ENCODE results near the gene ORC1. TPM values are rescaled to one million over a fixed set of nuclear protein-coding genes. Genes with fewer than 3 reads are reported as not detected.

ORC1 gene
- total RNA-seq, 1 experiment from 2014 or later: 45.2 TPM

DNA sequence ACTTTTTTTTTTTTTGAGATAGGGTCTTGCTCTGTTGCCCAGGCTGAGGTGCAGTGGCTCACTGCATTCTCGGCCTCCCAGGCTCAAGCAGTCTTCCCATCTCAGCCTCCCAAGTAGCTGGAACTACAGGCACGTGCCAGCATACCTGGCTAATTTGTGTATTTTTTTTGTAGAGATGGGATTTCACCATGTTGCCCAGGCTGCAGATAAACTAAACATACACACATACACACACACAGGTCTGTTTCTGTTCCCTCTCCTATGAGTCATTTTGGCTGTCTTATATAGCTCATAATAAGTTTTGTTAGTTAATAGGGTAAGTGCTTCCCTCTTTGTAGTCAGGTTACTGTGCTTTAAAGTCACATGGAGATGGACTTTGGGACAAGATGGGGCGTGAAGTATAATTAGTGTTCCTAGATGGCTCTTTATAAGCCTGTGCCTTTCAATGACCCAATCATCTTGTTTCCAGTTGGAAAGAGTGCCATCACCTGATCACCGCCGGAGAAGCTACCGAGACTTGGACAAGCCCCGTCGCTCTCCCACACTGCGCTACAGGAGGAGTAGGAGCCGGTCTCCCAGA is 9.3 kb upstream of the ORC1 start:
- Mint-ChIP-seq H3K27me3 (ENCODE audit: low read depth) (no peaks in the 10 kb centered on the region), H3K27ac (no peak overlapping the region), H3K9me3 (no peaks in the 10 kb centered on the region), H3K4me3 (no peak overlapping the region), H3K4me1 (no peaks in the 10 kb centered on the region), H3K36me3 (peaks cover 75% of the 10 kb centered on the region)
- ATAC-seq (no peak), DNase-seq (ENCODE audit: low spot score) (no peak)
- ChIA-PET POLR2A (no interaction called here), CTCF (no interaction called here)
- TF ChIP-seq CBFB (CRISPR knock-in tag; IDR thresholded peaks at IDR 0.05; ENCODE audit: low read depth) (no peak), ZNF121 (CRISPR knock-in tag; IDR thresholded peaks at IDR 0.05) (peak; percentile 76; the same call in 1 of the 2 replicates), ZNF138 (CRISPR knock-in tag; conservative IDR thresholded peaks at IDR 0.05) (no peak), ELF4 (CRISPR knock-in tag; IDR thresholded peaks at IDR 0.05; ENCODE audit: low read depth) (no peak), ZNF416 (CRISPR knock-in tag; IDR thresholded peaks at IDR 0.05) (no peak), ZNF423 (CRISPR knock-in tag; IDR thresholded peaks at IDR 0.05) (no peak)
- TF ChIP-seq, protein P1, sequence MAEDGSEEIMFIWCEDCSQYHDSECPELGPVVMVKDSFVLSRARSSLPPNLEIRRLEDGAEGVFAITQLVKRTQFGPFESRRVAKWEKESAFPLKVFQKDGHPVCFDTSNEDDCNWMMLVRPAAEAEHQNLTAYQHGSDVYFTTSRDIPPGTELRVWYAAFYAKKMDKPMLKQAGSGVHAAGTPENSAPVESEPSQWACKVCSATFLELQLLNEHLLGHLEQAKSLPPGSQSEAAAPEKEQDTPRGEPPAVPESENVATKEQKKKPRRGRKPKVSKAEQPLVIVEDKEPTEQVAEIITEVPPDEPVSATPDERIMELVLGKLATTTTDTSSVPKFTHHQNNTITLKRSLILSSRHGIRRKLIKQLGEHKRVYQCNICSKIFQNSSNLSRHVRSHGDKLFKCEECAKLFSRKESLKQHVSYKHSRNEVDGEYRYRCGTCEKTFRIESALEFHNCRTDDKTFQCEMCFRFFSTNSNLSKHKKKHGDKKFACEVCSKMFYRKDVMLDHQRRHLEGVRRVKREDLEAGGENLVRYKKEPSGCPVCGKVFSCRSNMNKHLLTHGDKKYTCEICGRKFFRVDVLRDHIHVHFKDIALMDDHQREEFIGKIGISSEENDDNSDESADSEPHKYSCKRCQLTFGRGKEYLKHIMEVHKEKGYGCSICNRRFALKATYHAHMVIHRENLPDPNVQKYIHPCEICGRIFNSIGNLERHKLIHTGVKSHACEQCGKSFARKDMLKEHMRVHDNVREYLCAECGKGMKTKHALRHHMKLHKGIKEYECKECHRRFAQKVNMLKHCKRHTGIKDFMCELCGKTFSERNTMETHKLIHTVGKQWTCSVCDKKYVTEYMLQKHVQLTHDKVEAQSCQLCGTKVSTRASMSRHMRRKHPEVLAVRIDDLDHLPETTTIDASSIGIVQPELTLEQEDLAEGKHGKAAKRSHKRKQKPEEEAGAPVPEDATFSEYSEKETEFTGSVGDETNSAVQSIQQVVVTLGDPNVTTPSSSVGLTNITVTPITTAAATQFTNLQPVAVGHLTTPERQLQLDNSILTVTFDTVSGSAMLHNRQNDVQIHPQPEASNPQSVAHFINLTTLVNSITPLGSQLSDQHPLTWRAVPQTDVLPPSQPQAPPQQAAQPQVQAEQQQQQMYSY (CRISPR knock-in tag; IDR thresholded peaks at IDR 0.05): no peak

DNA sequence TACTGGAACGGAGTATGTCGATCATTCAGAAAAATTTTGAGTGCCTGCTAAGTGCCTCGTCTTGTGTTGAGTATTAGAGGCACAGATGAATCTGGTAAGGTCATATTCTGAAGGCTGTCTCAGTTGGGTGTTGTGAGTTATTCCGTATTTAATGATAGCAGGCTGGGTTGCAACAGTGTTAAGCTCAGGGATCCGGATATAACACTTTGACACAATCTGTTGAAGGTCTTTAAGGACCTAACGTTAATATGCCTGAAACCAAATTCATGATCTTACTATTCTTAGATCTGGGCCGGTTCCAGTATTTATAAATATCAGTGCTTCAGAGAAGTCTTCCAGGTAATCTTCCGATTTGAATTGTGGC is 734 bp upstream of the ORC1 start:
- Mint-ChIP-seq H3K4me3 (peak overlapping the region; percentile 100), H3K36me3 (peaks cover 48% of the 10 kb centered on the region), H3K27ac (peak overlapping the region; percentile 100), H3K9me3 (no peaks in the 10 kb centered on the region), H3K27me3 (ENCODE audit: low read depth) (no peaks in the 10 kb centered on the region), H3K4me1 (peaks cover 23% of the 10 kb centered on the region)
- ATAC-seq: no peak
- POLR2A ChIA-PET: interaction anchor here (0.5 to 1.9 kb wide), 15 partner anchors 12 to 349 kb away, joined by 3 to 16 read pairs (median 3); partner anchors contain the start of genes BTF3L4, CC2D1B, TUT4 and TXNDC12
- DNase-seq (ENCODE audit: low spot score): no peak
- CTCF ChIA-PET: interaction anchor here (0.6 to 1.6 kb wide), 3 partner anchors 148 to 282 kb away, joined by 4 to 13 read pairs (median 4); partner anchors contain the start of gene TUT4
- no peak for TF ChIP-seq RORB (CRISPR knock-in tag; IDR thresholded peaks at IDR 0.05)
- TF ChIP-seq, protein P2, sequence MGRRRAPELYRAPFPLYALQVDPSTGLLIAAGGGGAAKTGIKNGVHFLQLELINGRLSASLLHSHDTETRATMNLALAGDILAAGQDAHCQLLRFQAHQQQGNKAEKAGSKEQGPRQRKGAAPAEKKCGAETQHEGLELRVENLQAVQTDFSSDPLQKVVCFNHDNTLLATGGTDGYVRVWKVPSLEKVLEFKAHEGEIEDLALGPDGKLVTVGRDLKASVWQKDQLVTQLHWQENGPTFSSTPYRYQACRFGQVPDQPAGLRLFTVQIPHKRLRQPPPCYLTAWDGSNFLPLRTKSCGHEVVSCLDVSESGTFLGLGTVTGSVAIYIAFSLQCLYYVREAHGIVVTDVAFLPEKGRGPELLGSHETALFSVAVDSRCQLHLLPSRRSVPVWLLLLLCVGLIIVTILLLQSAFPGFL (CRISPR knock-in tag; IDR thresholded peaks at IDR 0.05; ENCODE audit: borderline replicate concordance): no peak
- TF ChIP-seq, protein P3, sequence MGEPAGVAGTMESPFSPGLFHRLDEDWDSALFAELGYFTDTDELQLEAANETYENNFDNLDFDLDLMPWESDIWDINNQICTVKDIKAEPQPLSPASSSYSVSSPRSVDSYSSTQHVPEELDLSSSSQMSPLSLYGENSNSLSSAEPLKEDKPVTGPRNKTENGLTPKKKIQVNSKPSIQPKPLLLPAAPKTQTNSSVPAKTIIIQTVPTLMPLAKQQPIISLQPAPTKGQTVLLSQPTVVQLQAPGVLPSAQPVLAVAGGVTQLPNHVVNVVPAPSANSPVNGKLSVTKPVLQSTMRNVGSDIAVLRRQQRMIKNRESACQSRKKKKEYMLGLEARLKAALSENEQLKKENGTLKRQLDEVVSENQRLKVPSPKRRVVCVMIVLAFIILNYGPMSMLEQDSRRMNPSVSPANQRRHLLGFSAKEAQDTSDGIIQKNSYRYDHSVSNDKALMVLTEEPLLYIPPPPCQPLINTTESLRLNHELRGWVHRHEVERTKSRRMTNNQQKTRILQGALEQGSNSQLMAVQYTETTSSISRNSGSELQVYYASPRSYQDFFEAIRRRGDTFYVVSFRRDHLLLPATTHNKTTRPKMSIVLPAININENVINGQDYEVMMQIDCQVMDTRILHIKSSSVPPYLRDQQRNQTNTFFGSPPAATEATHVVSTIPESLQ (CRISPR knock-in tag; IDR thresholded peaks at IDR 0.05): no peak
- TF ChIP-seq, protein P4, sequence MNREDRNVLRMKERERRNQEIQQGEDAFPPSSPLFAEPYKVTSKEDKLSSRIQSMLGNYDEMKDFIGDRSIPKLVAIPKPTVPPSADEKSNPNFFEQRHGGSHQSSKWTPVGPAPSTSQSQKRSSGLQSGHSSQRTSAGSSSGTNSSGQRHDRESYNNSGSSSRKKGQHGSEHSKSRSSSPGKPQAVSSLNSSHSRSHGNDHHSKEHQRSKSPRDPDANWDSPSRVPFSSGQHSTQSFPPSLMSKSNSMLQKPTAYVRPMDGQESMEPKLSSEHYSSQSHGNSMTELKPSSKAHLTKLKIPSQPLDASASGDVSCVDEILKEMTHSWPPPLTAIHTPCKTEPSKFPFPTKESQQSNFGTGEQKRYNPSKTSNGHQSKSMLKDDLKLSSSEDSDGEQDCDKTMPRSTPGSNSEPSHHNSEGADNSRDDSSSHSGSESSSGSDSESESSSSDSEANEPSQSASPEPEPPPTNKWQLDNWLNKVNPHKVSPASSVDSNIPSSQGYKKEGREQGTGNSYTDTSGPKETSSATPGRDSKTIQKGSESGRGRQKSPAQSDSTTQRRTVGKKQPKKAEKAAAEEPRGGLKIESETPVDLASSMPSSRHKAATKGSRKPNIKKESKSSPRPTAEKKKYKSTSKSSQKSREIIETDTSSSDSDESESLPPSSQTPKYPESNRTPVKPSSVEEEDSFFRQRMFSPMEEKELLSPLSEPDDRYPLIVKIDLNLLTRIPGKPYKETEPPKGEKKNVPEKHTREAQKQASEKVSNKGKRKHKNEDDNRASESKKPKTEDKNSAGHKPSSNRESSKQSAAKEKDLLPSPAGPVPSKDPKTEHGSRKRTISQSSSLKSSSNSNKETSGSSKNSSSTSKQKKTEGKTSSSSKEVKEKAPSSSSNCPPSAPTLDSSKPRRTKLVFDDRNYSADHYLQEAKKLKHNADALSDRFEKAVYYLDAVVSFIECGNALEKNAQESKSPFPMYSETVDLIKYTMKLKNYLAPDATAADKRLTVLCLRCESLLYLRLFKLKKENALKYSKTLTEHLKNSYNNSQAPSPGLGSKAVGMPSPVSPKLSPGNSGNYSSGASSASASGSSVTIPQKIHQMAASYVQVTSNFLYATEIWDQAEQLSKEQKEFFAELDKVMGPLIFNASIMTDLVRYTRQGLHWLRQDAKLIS (CRISPR knock-in tag; IDR thresholded peaks at IDR 0.05; ENCODE audit: borderline replicate concordance): no peak
- TF ChIP-seq NR1H2 (CRISPR knock-in tag; IDR thresholded peaks at IDR 0.05): no peak
- no peak for TF ChIP-seq TCF7 (CRISPR knock-in tag; IDR thresholded peaks at IDR 0.05; ENCODE audit: low read depth)
- TF ChIP-seq FOXJ3 (CRISPR knock-in tag; IDR thresholded peaks at IDR 0.05; ENCODE audit: borderline replicate concordance): no peak
- TF ChIP-seq, protein P5, sequence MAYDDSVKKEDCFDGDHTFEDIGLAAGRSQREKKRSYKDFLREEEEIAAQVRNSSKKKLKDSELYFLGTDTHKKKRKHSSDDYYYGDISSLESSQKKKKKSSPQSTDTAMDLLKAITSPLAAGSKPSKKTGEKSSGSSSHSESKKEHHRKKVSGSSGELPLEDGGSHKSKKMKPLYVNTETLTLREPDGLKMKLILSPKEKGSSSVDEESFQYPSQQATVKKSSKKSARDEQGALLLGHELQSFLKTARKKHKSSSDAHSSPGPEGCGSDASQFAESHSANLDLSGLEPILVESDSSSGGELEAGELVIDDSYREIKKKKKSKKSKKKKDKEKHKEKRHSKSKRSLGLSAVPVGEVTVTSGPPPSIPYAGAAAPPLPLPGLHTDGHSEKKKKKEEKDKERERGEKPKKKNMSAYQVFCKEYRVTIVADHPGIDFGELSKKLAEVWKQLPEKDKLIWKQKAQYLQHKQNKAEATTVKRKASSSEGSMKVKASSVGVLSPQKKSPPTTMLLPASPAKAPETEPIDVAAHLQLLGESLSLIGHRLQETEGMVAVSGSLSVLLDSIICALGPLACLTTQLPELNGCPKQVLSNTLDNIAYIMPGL (CRISPR knock-in tag; IDR thresholded peaks at IDR 0.05): no peak
- TF ChIP-seq, protein P6, sequence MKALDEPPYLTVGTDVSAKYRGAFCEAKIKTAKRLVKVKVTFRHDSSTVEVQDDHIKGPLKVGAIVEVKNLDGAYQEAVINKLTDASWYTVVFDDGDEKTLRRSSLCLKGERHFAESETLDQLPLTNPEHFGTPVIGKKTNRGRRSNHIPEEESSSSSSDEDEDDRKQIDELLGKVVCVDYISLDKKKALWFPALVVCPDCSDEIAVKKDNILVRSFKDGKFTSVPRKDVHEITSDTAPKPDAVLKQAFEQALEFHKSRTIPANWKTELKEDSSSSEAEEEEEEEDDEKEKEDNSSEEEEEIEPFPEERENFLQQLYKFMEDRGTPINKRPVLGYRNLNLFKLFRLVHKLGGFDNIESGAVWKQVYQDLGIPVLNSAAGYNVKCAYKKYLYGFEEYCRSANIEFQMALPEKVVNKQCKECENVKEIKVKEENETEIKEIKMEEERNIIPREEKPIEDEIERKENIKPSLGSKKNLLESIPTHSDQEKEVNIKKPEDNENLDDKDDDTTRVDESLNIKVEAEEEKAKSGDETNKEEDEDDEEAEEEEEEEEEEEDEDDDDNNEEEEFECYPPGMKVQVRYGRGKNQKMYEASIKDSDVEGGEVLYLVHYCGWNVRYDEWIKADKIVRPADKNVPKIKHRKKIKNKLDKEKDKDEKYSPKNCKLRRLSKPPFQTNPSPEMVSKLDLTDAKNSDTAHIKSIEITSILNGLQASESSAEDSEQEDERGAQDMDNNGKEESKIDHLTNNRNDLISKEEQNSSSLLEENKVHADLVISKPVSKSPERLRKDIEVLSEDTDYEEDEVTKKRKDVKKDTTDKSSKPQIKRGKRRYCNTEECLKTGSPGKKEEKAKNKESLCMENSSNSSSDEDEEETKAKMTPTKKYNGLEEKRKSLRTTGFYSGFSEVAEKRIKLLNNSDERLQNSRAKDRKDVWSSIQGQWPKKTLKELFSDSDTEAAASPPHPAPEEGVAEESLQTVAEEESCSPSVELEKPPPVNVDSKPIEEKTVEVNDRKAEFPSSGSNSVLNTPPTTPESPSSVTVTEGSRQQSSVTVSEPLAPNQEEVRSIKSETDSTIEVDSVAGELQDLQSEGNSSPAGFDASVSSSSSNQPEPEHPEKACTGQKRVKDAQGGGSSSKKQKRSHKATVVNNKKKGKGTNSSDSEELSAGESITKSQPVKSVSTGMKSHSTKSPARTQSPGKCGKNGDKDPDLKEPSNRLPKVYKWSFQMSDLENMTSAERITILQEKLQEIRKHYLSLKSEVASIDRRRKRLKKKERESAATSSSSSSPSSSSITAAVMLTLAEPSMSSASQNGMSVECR (CRISPR knock-in tag; IDR thresholded peaks at IDR 0.05; ENCODE audit: borderline replicate concordance): no peak
- TF ChIP-seq MYBL2 (CRISPR knock-in tag; IDR thresholded peaks at IDR 0.05): no peak
- TF ChIP-seq CREB1 (CRISPR knock-in tag; IDR thresholded peaks at IDR 0.05): no peak

Measured in WTC11 (cell line).